Smooth muscle cell (in vitro differentiated cells): ENCODE results near the gene UPF1. TPM values are rescaled to one million over a fixed set of nuclear protein-coding genes. Genes with fewer than 3 reads are reported as not detected.

ENCODE experiments used
- DNase-seq: peaks from one replicate; lab custom pipeline; 2025; ENCODE audit not compliant: unreplicated experiment; lab: John Stamatoyannopoulos, UW
- H2AFZ ChIP-seq: fragments of 200-600 bp; sonication (generic); 2 replicates; pipeline ENCODE4 v1.6.0; 2016; ENCODE audit warnings: antibody characterized with exemption, low read depth, mild to moderate bottlenecking
- H3F3A ChIP-seq: fragments of 200-600 bp; sonication (generic); 2 replicates; pipeline ENCODE4 v1.6.0; 2017; ENCODE audit warnings: antibody characterized with exemption, low read depth
- H3K27ac ChIP-seq: fragments of 200-600 bp; sonication (generic); 2 replicates; pipeline ENCODE4 v1.5.1; 2016; ENCODE audit warnings: low read depth, mild to moderate bottlenecking
- H3K27me3 ChIP-seq: fragments of 200-600 bp; sonication (generic); 2 replicates; pipeline ENCODE4 v1.6.1; 2016; ENCODE audit warnings: low read depth, mild to moderate bottlenecking
- H3K36me3 ChIP-seq: fragments of 200-600 bp; sonication (generic); 2 replicates; pipeline ENCODE4 v1.5.1; 2016; ENCODE audit warnings: low read depth
- H3K4me1 ChIP-seq: fragments of 200-600 bp; sonication (generic); 2 replicates; pipeline ENCODE4 v1.5.1; 2016; ENCODE audit warnings: low read depth
- H3K4me2 ChIP-seq: fragments of 200-600 bp; sonication (generic); 2 replicates; pipeline ENCODE4 v1.6.0; 2016; ENCODE audit warnings: mild to moderate bottlenecking
- H3K4me3 ChIP-seq: fragments of 200-600 bp; sonication (generic); 2 replicates; pipeline ENCODE4 v1.5.1; 2016; ENCODE audit warnings: mild to moderate bottlenecking
- H3K79me2 ChIP-seq: fragments of 200-600 bp; sonication (generic); 2 replicates; pipeline ENCODE4 v1.6.0; 2016; ENCODE audit warnings: low read depth, mild to moderate bottlenecking
- H3K9ac ChIP-seq: fragments of 200-600 bp; sonication (generic); 2 replicates; pipeline ENCODE4 v1.6.0; 2016; ENCODE audit warnings: low read depth
- H3K9me3 ChIP-seq: fragments of 200-600 bp; sonication (generic); replicated peaks from 2 replicates; pipeline ENCODE4 v1.5.1; 2016; ENCODE audit warnings: low read depth
- H4K20me1 ChIP-seq: fragments of 200-600 bp; sonication (generic); 2 replicates; pipeline ENCODE4 v1.6.0; 2016; ENCODE audit warnings: low read depth
- WGBS: methylation state at CpG from one replicate; pipeline ENCODE4 v1.1.7; 2016; ENCODE audit warnings: low lambda C conversion rate; 5-methylcytosine and 5-hydroxymethylcytosine counted together
- polyA plus RNA-seq: library from polyadenylated mRNA; unstranded; fragments of >200 nt; fragmentation: Nextera tagmentation; extraction: Ambion mirVana; gene quantifications from 2 replicates; pipeline ENCODE4 v1.2.1, GENCODE V29; 2016
- total RNA-seq: library from RNA; depleted of rRNA; stranded (reverse); fragments of >200 nt; gene quantifications from 2 replicates; pipeline ENCODE4 v1.2.3, GENCODE V29; 2014
- TF ChIP-seq, protein P1 (sequence below): fragments of 200-600 bp; sonication (generic); IDR thresholded peaks from 2 replicates; pipeline ENCODE4 v1.5.1; 2017; ENCODE audit warnings: borderline replicate concordance, mild to moderate bottlenecking, antibody characterized with exemption; ENCODE audit not compliant: insufficient read depth, poor library complexity, severe bottlenecking

UPF1 gene
- total and polyA plus RNA-seq, 2 experiments from 2014 or later = 30.3 to 37.8 TPM

DNA sequence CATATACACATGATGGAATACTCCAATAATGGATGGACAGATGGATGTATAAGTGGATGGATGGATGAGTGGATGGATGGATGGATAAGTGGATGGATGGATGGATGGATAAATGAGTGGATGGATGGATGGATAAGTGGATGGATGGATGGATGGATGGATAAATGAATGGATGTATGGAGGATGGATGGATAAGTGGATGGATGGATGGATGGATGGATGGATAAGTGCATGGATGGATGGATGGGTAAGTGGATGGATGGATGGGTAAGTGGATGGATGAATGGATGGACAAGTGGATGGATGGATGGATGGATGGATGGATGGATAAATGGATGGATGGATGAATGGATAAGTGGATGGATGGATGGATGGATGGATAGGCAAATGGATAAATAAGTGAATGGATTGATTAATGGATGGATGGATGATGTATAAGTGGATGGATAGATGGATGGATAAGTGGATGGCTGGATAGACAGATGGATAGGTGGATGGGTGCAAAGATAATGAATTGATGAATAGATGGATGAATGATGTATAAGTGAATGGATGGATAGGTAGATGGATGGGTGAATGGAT, 32.3 kb upstream of the UPF1 start:
- Histone ChIP-seq H3K9me3 (no peaks in the 10 kb centered on the region), H3K4me1 (peaks cover 6% of the 10 kb centered on the region), H3K79me2 (no peaks in the 10 kb centered on the region), H3K4me3 (no peak overlapping the region), H3F3A (no peaks in the 10 kb centered on the region), H3K4me2 (no peak overlapping the region), H4K20me1 (no peaks in the 10 kb centered on the region), H3K36me3 (no peaks in the 10 kb centered on the region), H2AFZ (no peak overlapping the region), H3K27ac (no peak overlapping the region), H3K27me3 (peaks cover 16% of the 10 kb centered on the region), H3K9ac (no peak overlapping the region)
- TF ChIP-seq, protein P1, sequence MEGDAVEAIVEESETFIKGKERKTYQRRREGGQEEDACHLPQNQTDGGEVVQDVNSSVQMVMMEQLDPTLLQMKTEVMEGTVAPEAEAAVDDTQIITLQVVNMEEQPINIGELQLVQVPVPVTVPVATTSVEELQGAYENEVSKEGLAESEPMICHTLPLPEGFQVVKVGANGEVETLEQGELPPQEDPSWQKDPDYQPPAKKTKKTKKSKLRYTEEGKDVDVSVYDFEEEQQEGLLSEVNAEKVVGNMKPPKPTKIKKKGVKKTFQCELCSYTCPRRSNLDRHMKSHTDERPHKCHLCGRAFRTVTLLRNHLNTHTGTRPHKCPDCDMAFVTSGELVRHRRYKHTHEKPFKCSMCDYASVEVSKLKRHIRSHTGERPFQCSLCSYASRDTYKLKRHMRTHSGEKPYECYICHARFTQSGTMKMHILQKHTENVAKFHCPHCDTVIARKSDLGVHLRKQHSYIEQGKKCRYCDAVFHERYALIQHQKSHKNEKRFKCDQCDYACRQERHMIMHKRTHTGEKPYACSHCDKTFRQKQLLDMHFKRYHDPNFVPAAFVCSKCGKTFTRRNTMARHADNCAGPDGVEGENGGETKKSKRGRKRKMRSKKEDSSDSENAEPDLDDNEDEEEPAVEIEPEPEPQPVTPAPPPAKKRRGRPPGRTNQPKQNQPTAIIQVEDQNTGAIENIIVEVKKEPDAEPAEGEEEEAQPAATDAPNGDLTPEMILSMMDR = no peak
- no peak for DNase-seq

DNA sequence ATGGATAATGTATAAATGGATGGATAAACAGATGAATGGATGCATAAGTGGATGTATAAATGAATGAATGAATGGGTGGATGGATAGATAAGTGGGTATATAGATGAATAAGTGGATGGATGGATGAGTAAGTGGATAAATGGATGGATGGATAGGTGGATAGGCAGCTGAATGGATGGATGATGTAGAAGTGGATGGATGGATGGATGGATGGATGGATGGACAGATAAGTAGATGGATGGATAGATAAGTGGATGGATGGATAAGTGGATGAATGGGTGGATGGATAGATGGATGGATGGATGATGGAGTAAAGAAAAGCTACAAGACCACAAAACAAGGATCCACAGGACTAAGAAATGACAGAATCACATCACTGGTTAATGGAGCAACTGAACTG, 31.7 kb upstream of the UPF1 start:
- Histone ChIP-seq H3K27ac (no peak overlapping the region), H3K9ac (no peak overlapping the region), H4K20me1 (no peaks in the 10 kb centered on the region), H2AFZ (no peak overlapping the region), H3K27me3 (peaks cover 16% of the 10 kb centered on the region), H3K4me1 (peaks cover 6% of the 10 kb centered on the region), H3K36me3 (no peaks in the 10 kb centered on the region), H3F3A (no peaks in the 10 kb centered on the region), H3K79me2 (no peaks in the 10 kb centered on the region), H3K4me3 (no peak overlapping the region), H3K9me3 (no peaks in the 10 kb centered on the region), H3K4me2 (no peak overlapping the region)
- DNase-seq = no peak
- TF ChIP-seq, protein P1 = no peak

DNA sequence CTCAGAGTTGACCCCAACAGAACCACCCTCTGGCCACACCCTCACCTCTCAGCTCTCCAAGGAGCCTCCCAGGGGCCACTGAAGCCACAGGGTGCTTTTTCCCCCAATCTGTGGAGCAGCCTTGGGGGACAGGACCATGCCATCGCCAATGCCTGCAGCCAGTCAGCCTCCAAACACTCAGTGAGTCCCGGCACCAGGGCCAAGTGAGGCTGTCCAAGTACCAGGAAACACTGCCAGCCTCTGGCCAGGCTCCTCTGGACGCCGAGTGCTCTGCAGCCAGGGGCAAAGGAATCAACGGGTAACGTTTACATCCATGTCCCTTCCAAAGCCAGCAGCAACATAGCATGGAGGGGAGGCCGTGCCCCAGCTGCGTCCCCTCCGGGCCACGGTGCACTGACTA, 31.1 kb upstream of the UPF1 start:
- TF ChIP-seq, protein P1 = no peak

DNA sequence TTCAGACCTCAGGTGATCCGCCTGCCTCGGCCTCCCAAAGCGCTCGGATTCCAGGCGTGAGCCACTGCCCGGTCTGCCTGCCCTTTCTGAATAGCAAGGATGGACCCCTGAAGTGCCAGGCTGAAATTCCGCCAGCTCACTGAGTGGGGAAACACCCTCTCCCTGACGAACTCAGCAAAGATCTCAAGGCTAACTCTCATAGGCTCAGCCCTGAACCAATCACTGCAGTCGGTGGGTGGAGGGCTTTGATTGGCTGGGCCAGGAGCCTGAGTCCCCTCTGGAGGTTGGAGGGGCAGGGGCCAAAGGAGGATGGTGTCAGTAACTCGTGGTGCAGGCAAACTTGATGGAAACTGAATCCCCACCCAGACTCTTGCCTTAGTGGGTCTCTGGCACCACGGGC, 29.4 kb upstream of the UPF1 start:
- no peak for DNase-seq
- Histone ChIP-seq H3K4me3 (no peak overlapping the region), H4K20me1 (no peaks in the 10 kb centered on the region), H3K4me1 (no peaks in the 10 kb centered on the region), H3K36me3 (no peaks in the 10 kb centered on the region), H3K4me2 (no peak overlapping the region), H3K27ac (no peak overlapping the region), H3K79me2 (no peaks in the 10 kb centered on the region), H2AFZ (no peak overlapping the region), H3F3A (peaks cover 1% of the 10 kb centered on the region), H3K9me3 (no peaks in the 10 kb centered on the region), H3K27me3 (peaks cover 16% of the 10 kb centered on the region), H3K9ac (no peak overlapping the region)
- TF ChIP-seq, protein P1 = no peak
- WGBS = 66% methylated on average over 11 of the region's 11 CpGs

More for the DNA sequence above, 31.1 kb upstream of the UPF1 start:
- peaks cover 1% of the 10 kb centered on the region for H3K4me1 ChIP-seq
- no peaks in the 10 kb centered on the region for H3K79me2 ChIP-seq
- no peaks in the 10 kb centered on the region for H3K9me3 ChIP-seq
- H2AFZ ChIP-seq = no peak overlapping the region
- H3K9ac ChIP-seq = no peak overlapping the region
- no peak overlapping the region for H3K4me2 ChIP-seq
- H4K20me1 ChIP-seq = no peaks in the 10 kb centered on the region
- 85% methylated on average over 10 of the region's 10 CpGs for WGBS
- no peak overlapping the region for H3K27ac ChIP-seq
- no peaks in the 10 kb centered on the region for H3F3A ChIP-seq
- DNase-seq = no peak
- H3K4me3 ChIP-seq = no peak overlapping the region
- H3K36me3 ChIP-seq = no peaks in the 10 kb centered on the region
- peaks cover 16% of the 10 kb centered on the region for H3K27me3 ChIP-seq
